HG03354 (cell line): ENCODE measurements around the gene CHPF.
A peak's percentile ranks its signal among the peaks of the same experiment; 100 is the strongest.

ENCODE experiments used
- ATAC-seq: cut with Tn5 transposase; IDR thresholded peaks from one replicate; pipeline ENCODE4 v1.9.1; 2021; ENCODE audit warnings: mild to moderate bottlenecking; ENCODE audit not compliant: unreplicated experiment, poor library complexity, severe bottlenecking

CHPF gene

DNA sequence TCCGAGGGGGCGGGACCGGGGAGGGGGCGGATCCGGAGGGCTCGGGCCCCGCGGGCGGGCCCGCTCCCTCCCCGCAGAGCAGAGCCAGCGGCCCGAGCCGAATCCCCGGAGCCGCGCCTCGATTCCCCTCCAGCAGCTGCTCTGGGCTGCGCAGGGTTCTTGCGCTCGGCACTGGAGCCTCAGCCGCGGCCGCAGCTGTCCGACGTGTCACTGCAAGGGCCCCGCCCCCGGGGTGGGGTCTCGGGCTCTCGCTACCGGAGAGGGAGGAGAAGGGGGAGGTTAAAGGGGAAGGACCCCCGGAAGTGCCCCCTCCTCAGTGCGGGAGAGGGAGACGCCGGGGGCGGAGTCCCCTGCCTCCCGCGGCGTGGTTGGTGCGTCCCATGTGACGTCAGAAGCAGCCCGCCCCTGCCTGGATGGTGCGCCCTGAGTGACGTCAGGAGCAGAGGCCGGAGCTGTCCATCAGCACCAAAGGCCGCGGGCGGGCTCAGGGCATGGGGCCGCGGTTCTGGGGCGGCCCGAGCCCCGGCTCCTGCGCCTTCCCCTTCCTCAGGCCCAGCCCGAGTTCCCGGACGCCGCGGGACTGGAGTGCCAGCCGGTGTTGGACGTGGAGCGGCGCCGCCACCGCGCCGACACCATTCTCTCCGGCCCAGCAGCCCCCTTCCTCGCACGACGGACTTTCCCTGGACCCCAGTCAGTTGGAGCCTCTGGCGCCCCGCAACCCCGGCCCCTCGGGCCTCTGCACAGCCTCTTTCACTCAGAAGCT lies at the start of gene CHPF, which contains the start of gene TMEM198:
TSS of gene CHPF (minus strand) at position 214 of the 763 bp plus-strand sequence. CDS start 271 bp downstream, outside the sequence.
TSS of gene TMEM198 (plus strand) at position 433 of the 763 bp plus-strand sequence. CDS start 700 bp downstream, outside the sequence.
- ATAC-seq, result peak; percentile 77

DNA sequence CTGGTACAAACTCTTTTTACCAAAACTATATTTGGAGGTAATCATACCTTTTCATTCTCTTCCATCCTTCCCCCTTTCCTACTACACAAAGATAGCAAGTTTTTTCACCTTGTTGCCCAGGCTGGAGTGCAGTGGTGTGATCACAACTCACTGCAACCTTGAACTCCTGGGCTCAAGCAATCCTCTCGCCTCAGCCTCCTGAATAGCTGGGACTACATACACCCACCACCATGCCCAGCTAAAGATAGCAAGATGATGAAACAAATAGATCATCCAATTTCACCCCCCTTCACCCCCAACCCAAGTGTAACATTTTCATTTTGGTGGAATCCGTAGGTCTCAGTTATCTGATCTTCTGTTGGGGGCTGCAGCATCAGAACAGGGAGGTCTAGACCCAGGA lies 49.5 kb upstream of the CHPF start:
- ATAC-seq, result no peak

DNA sequence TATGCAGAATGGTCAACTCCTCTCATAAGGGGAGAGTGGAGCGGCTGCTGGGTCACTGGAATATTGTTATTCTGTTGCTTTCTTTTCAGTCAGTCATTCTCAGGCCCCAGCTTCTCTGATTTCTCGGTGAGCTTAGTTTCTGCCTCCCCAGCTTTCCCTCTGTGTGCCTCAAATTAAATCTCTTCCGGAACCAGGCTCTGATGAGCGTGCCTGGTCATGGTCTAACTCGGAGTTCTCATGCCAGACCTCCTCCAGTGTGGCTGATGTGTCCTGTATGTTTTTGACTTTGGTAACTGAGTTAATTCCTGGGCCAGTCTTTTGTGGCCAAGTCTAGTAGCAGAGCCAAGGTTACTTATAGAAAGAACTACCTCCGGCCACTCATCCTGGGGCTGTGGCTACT lies 49.1 kb upstream of the CHPF start:
- ATAC-seq, result no peak

GRCh38 chr2:219591091-219591490 lies 47.5 kb upstream of the CHPF start:
- no peak for ATAC-seq

DNA sequence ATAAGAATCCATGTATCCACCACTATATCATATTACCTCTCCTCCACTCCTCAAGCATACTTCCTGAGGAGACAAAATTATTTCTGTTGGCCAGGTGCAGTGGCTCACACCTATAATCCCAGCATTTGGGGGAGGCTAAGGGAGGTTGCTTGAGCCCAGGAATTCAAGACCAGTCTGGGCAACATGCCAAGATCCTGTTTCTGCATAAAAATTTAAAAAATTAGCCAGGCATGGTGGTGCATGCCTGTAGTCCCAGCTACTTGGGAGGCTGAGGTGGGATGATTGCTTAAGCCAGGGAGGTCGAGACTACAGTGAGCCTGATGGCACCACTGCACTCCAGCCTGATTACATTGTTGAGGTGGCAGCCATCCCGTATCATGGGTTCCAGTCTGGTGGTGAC lies 37.7 kb upstream of the CHPF start:
- ATAC-seq, result no peak

- ATAC-seq, result no peak
Observed at GRCh38 chr2:219578811-219579613, 35.4 kb upstream of the CHPF start.

- no peak for ATAC-seq
Observed at GRCh38 chr2:219576505-219577388, 33.1 kb upstream of the CHPF start.

- no peak for ATAC-seq
Observed at GRCh38 chr2:219575566-219576504, 32.2 kb upstream of the CHPF start.

DNA sequence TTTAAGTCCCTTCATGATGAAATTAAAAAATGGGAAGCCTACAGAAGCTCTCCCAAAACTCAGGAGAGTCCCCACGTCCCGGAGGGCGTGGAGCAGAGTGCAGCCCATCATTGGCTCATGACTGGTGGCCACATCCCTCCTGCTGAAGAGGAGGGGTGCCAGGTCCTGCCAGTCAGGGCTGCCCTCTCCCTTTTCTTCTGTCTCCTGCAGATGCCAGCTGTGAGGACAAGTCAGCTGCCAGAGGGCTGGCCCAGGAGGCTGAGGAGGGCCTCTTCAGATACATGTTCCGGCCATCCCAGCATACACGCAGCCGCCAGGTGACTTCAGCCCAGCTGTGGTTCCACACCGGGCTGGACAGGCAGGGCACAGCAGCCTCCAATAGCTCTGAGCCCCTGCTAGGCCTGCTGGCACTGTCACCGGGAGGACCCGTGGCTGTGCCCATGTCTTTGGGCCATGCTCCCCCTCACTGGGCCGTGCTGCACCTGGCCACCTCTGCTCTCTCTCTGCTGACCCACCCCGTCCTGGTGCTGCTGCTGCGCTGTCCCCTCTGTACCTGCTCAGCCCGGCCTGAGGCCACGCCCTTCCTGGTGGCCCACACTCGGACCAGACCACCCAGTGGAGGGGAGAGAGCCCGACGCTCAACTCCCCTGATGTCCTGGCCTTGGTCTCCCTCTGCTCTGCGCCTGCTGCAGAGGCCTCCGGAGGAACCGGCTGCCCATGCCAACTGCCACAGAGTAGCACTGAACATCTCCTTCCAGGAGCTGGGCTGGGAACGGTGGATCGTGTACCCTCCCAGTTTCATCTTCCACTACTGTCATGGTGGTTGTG lies 31.1 kb upstream of the CHPF start:
- ATAC-seq, result no peak

GRCh38 chr2:219573166-219573565 lies 29.6 kb upstream of the CHPF start:
- no peak for ATAC-seq

DNA sequence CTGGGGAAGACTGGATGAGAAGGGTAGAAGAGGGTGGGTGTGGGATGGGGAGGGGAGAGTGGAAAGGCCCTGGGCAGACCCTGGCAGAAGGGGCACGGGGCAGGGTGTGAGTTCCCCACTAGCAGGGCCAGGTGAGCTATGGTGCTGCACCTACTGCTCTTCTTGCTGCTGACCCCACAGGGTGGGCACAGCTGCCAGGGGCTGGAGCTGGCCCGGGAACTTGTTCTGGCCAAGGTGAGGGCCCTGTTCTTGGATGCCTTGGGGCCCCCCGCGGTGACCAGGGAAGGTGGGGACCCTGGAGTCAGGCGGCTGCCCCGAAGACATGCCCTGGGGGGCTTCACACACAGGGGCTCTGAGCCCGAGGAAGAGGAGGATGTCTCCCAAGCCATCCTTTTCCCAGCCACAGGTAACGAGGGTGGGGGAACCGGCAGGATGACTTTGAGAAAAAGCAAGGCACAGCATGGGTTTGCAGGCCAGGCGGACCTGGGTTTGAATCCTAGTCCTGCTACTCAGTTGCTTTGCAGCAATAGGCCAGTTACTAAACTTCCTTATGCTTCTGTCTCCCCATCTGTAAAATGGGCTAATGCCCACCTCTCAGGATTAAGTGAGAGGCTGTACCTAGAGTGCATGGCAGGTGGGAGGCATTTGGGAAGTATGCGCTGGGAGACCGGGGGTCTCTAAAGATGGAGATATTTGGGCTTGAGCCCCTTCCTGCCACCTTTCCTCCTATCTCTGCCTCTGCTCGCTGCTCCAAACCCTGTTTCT lies 28.8 kb upstream of the CHPF start, which contains the start of gene INHA:
TSS of gene INHA (plus strand) at position 74 of the 765 bp plus-strand sequence. CDS start at position 139, 65 bp downstream.
- no peak for ATAC-seq

- ATAC-seq, result no peak
Observed at GRCh38 chr2:219571311-219572236, 28.0 kb upstream of the CHPF start, which contains the start of gene OBSL1. Gene OBSL1 (minus strand): TSS chr2:219571539. CDS start chr2:219571232, 307 bp downstream.

DNA sequence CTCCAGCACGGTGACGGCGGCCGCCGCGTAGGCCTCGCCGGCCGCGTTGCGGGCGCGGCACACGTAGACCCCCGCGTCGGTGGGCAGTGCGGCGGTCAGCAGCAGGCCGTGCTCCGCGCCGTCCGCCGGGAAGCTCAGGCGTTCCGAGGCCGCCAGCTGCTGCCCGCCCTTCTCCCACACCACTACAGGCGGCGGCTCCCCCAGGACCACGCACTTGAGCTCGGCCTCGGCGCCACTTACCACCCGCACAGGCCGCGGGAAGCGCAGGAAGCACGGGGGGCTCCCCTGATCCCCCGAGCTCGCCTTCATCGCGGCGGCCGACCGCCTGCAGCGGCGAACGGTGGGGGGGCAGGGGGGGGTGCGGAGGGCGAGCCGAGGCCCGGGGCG lies 27.3 kb upstream of the CHPF start:
- ATAC-seq, result no peak

DNA sequence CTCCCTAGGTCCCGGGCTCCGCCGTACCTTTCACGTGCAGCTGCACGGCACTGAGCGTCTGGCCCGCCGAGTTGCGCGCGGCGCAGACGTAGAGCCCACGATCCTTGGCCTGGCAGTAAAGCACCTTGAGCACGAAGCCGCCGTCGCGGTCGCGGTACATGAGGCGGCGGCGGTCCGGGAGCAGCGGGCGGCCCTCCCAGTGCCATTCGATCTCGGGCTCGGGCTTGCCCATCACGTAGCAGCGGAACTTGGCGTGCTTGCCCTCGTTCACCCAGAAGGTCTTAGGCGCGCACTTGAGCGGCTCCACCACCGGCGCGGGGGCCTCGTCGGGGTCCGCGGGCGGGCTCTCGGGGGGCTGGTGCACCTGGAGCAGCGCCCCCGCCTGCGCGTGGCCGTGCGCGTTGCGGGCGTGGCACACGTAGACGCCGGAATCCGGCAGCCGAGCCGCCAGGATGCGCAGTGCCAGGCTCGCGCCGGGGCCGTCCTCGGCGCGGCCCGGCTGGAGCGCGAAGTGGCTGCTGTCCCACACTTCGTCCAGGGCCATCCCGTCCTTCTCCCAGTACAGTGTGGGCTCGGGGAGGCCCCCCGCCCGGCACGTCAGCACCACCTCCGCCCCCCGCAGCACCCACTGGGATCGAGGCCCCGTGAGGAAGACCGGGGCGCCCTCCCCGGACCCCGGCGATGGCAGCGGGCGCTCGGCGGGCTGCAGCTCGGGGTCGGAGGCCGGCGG lies 26.8 kb upstream of the CHPF start:
- ATAC-seq, result no peak

GRCh38 chr2:219569635-219570034 lies 26.0 kb upstream of the CHPF start:
- no peak for ATAC-seq

- no peak for ATAC-seq
Observed at GRCh38 chr2:219569041-219569440, 25.4 kb upstream of the CHPF start.
